Neural progenitor cell (in vitro differentiated cells): ENCODE data around the gene LOXL1.

Experiments
- EZH2 ChIP-seq: fragments of 200-600 bp; sonication (generic); IDR thresholded peaks from 2 replicates; pipeline ENCODE4 v1.6.1; 2017; ENCODE audit warnings: antibody characterized with exemption, mild to moderate bottlenecking, moderate library complexity
- EZH2phosphoT487 ChIP-seq: fragments of 200-600 bp; sonication (generic); IDR thresholded peaks from 2 replicates; pipeline ENCODE4 v1.6.1; 2017; ENCODE audit warnings: antibody characterized with exemption
- TF ChIP-seq, protein P1 (sequence below): fragments of 200-600 bp; sonication (generic); IDR thresholded peaks from 2 replicates; pipeline ENCODE4 v1.5.1; 2017; ENCODE audit warnings: antibody characterized with exemption, mild to moderate bottlenecking

DNA sequence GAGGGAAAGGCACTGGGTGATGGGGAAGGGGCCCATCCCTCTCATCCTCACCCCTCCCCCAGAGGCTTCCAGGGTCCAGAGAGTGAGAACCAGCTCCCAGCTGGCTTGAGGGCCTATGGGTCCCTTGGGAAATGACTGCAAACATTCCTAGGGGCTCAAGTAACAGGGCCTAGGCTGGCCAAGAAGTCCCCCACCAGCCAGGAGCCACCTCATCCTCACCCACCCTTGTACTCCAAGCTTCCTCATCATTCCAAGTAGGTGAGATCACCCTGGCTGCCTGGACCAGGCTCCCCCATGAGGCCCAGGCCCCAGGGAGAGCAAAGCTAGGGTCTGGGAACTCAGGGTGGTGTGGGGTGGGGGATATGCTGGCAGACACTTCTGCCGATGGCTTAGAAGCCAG is 14.8 kb downstream of the LOXL1 start:
- no peak for TF ChIP-seq EZH2
- TF ChIP-seq, protein P1, sequence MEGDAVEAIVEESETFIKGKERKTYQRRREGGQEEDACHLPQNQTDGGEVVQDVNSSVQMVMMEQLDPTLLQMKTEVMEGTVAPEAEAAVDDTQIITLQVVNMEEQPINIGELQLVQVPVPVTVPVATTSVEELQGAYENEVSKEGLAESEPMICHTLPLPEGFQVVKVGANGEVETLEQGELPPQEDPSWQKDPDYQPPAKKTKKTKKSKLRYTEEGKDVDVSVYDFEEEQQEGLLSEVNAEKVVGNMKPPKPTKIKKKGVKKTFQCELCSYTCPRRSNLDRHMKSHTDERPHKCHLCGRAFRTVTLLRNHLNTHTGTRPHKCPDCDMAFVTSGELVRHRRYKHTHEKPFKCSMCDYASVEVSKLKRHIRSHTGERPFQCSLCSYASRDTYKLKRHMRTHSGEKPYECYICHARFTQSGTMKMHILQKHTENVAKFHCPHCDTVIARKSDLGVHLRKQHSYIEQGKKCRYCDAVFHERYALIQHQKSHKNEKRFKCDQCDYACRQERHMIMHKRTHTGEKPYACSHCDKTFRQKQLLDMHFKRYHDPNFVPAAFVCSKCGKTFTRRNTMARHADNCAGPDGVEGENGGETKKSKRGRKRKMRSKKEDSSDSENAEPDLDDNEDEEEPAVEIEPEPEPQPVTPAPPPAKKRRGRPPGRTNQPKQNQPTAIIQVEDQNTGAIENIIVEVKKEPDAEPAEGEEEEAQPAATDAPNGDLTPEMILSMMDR, result no peak
- no peak for TF ChIP-seq EZH2phosphoT487
